Omental fat pad (tissue), 4 donors: ENCODE results near the gene ID3. TPM values are rescaled to one million over a fixed set of nuclear protein-coding genes. Genes with fewer than 3 reads are reported as not detected.

Source experiments
- ATAC-seq: fragments of 150-250 bp; one replicate; pipeline ENCODE4 v1.9.1; 2016; ENCODE audit warnings: mild to moderate bottlenecking, moderate library complexity; ENCODE audit not compliant: low FRiP score
- DNase-seq: peaks from one replicate; pipeline ENCODE4 v3.0.0-alpha.2; 2019; ENCODE audit warnings: low spot score
- total RNA-seq, 4 donors: library from RNA; depleted of rRNA; stranded (reverse); fragments of >200 nt; gene quantifications; one replicate each; pipeline ENCODE4 v1.1.0, GENCODE V29; 2016
- TF ChIP-seq, protein P1 (sequence below), 3 donors: fragments of 450-650 bp; IDR thresholded peaks; one replicate each; pipeline ENCODE4 v1.5.1; 2016 to 2017; ENCODE audit warnings: antibody characterized with exemption in 3 of 3, mild to moderate bottlenecking in 3 of 3, moderate library complexity in 2 of 3

Gene ID3, protein sequence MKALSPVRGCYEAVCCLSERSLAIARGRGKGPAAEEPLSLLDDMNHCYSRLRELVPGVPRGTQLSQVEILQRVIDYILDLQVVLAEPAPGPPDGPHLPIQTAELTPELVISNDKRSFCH
- total RNA-seq = 100 to 1,000 TPM; 134 to 322 (median 179) TPM

DNA sequence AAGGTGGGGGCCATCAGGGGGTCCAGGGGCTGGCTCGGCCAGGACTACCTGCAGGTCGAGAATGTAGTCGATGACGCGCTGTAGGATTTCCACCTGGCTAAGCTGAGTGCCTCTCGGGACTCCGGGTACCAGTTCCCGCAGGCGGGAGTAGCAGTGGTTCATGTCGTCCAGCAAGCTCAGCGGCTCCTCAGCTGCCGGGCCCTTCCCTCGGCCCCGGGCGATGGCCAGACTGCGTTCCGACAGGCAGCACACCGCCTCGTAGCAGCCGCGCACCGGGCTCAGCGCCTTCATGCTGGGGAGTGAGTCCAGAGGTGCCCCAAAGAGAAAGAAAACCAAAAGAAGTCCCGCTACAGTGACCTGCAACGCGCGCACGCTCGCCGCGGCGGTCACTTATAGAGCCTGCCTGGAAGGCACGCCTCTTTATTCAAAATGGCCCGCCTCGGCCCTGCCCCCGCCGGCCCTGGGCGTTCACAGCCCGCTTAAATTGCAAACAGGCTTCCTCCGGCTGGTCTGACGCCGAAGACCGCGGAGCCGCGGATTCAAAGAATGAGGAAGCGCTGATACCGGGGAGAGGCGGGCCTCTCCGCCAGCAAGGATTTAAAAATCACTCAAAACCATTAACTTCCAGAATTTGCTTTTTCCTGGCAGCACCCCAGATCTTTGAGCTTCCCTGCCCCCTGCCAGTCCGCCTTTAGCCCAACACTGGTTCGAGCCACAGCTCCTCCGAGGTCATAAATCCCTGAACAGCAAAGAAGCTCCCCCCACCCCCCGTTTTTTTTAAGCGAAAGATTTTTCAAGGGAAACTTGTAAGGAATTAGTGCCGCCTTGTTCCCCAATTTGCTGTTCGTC, at the start of gene ID3:
Gene ID3 (minus strand): TSS at position 366 of the 849 bp plus-strand sequence. CDS start 75 bp downstream, at position 291.
- ATAC-seq (peak; percentile 68), DNase-seq (peak; percentile 91)
- TF ChIP-seq, protein P1, sequence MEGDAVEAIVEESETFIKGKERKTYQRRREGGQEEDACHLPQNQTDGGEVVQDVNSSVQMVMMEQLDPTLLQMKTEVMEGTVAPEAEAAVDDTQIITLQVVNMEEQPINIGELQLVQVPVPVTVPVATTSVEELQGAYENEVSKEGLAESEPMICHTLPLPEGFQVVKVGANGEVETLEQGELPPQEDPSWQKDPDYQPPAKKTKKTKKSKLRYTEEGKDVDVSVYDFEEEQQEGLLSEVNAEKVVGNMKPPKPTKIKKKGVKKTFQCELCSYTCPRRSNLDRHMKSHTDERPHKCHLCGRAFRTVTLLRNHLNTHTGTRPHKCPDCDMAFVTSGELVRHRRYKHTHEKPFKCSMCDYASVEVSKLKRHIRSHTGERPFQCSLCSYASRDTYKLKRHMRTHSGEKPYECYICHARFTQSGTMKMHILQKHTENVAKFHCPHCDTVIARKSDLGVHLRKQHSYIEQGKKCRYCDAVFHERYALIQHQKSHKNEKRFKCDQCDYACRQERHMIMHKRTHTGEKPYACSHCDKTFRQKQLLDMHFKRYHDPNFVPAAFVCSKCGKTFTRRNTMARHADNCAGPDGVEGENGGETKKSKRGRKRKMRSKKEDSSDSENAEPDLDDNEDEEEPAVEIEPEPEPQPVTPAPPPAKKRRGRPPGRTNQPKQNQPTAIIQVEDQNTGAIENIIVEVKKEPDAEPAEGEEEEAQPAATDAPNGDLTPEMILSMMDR (IDR thresholded peaks at IDR 0.05) = no peak

DNA sequence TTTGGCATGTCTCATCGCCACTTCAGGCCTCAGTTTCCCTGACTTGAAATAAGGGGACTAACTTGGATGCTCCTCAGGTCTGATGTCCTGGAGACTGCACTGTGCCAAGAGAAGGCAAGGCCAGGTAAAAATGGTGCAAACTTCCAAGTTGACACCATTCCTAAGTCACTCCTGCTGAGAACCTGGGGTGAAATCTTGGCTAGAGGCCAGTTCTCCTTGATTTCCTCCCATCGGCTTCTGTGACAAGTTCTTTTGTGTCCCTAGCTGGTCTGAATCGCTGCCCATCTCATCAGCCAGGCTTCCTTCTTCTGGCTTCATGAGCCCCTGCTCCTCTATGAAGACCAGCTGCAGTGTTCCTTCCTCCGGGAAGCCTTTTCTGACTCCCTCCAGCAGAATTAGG, 48.6 kb upstream of the ID3 start:
- DNase-seq (no peak), ATAC-seq (no peak)

DNA sequence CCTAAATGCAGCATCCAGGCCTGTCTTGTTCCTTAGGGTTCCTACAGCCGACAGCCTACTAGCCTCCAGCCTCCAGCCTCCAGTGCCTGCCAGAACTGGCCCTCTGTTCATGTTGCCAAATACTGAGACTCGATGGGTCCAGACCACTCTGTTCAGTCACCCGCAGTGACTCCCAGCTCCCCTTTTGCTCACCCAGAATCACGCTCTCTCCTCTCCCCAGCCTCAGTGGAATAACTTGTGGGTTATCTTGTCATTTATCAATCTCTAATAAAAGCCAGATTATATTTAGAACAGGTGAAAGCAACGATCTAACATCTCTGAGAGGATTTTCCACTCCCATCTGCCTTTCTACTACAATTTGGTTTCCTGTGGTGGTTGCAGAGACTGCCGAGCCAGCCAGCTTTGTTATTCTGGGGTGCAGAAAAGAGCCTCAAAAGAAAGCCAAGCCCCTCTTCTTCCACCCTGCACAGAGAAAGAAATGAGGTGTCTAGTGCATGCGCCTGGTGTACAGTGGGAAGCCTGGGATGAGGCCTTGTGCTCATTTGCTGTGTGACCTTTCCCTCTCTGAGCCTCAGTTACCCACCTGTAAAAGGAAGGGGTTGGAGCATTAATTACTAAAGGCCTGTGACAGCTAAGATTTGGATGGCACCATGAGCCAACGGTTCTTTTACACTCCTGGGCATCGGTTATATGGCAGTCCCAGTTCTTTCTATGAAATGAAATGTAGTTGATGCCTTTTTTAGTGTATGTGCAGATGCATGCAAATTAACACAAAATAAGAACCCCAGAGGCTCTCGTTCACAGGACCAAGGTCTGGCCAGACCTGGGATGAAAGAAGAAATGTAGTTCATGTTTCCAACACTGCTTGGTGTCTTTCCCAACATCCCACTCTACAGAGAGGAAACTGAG, 42.9 kb upstream of the ID3 start:
- no peak for ATAC-seq
- TF ChIP-seq, protein P1 (IDR thresholded peaks at IDR 0.05) = no peak
- DNase-seq = no peak

More for the DNA sequence above, 48.6 kb upstream of the ID3 start:
- TF ChIP-seq, protein P1 (IDR thresholded peaks at IDR 0.05) = no peak

DNA sequence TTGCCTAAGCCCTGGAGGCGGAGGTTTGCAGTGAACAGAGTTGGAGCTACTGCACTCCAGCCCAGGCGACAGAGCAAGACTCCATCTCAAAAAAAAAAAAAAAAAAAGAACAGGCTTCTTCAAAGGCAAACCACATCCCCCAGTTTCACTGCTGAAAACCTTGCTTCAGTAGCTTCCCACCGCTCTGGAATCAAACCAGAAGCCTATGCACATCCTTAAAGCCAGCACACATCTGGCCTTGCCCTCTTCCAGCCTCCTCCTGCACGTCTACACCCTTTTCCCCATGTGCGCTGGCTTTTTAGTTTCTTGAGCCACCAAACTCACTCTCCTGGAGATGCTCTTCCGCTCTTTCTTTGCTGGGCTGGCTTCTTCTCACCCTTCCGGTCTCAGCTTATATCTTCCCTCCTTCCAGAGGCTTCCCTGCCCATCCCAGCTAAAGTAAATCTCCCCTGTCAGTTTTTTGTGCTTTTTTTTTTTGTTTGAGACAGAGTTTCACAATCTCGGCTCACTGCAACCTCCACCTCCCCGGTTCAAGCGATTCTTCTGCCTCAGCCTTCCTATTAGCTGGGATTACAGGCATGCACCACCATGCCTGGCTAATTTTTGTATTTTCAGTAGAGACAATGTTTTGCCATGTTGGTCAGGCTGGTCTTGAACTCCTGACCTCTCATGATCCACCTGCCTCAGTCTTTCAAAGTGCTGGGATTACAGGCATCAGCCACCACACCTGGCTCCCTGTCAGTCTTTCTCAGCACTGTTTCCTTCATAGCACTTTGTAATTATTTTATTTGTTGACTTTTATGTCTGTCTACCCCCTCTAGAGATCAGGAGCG, 42.0 kb upstream of the ID3 start:
- no peak for ATAC-seq
- TF ChIP-seq, protein P1 (IDR thresholded peaks at IDR 0.05) = no peak
- no peak for DNase-seq

DNA sequence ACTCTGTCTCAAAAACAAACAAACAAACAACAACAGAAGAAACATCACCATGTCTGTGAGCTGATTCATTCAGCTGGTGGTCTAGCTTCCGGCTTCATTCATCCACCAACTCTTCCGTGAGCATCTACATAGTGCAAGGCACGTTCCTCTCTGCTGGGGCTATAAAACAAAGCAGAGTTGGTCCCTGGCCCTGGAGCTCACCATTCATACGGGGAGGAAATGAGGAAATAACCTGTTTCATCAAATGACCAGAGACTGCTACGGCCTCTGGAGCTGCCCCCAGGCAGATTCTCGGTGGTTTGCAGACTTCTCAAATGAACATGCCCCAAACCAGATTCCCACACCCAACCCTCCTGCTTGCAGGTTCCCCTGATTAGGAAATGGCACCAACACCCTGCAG, 41.0 kb upstream of the ID3 start:
- TF ChIP-seq, protein P1 (IDR thresholded peaks at IDR 0.05) = no peak

DNA sequence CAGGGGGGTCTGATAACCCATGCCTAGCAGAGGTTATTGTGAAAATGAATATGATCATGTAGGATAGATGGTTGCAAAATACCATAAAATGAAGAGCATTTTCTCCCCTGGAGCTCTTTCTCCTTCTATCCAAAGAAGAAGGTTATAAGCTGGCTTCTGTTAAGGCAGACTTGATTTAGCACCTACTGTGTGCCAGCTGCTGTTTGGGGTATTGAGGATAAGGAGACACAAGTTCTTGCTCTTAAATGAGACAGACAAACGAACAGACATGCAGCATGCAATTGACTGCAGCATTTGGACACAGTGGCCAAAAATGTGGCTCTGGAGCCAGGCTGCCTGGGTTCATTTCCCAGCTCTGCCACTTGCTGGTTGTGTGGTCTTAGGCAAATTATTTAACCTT, 39.8 kb upstream of the ID3 start:
- no peak for ATAC-seq
- TF ChIP-seq, protein P1 (IDR thresholded peaks at IDR 0.05) = no peak
- DNase-seq = no peak

More for the DNA sequence above, 41.0 kb upstream of the ID3 start:
- DNase-seq (no peak), ATAC-seq (no peak)
